Measurements from ENCODE around the gene DMRT3.

- no peak for TF ChIP-seq MAX (IDR thresholded peaks at IDR 0.05)
- TF ChIP-seq TAF1 (IDR thresholded peaks at IDR 0.05; ENCODE audit: low read depth, low read length): no peak
- no peak for TF ChIP-seq RAD21 (IDR thresholded peaks at IDR 0.05 in 1 of 2, conservative IDR thresholded peaks at IDR 0.05 in 1 of 2; ENCODE audit: low read depth in 2 of 2, low read length in 2 of 2)
- TF ChIP-seq CTCF (IDR thresholded peaks at IDR 0.05; ENCODE audit: control extremely low read depth in 1 of 3, insufficient read depth in 1 of 3, low read depth in 1 of 3, low read length in 3 of 3): no peak
- no peak for TF ChIP-seq POLR2A (IDR thresholded peaks at IDR 0.05; ENCODE audit: control extremely low read depth in 1 of 2, low read depth in 2 of 2, low read length in 2 of 2)
- TF ChIP-seq HDAC2 (IDR thresholded peaks at IDR 0.05; ENCODE audit: borderline replicate concordance in 1 of 2, low read depth in 2 of 2, low read length in 2 of 2): no peak
- no peak for TF ChIP-seq CEBPB (IDR thresholded peaks at IDR 0.05; ENCODE audit: low read depth, low read length)
- TF ChIP-seq YY1 (IDR thresholded peaks at IDR 0.05; ENCODE audit: low read depth, low read length): no peak
- no peak for TF ChIP-seq EGR1 (IDR thresholded peaks at IDR 0.05; ENCODE audit: borderline replicate concordance, low read depth, low read length)
- no peak for TF ChIP-seq ATF2 (IDR thresholded peaks at IDR 0.05; ENCODE audit: low read length)
- no peak for TF ChIP-seq FOSL1 (IDR thresholded peaks at IDR 0.05; ENCODE audit: insufficient read depth, low read depth, low read length)
Measured at GRCh38 chr9:929719-930118, 46.7 kb upstream of the DMRT3 start.
